NCI-H2196 (cell line): ENCODE measurements around the gene TYW5.
A peak's percentile ranks its signal among the peaks of the same experiment; 100 is the strongest.

Source experiments
- DNase-seq: peaks from one replicate; lab custom pipeline; 2025; ENCODE audit not compliant: unreplicated experiment; lab: John Stamatoyannopoulos, UW

TYW5 gene

GRCh38 chr2:199955339-199956061, at the start of gene TYW5, which contains the start of gene MAIP1:
TSS of gene TYW5 (minus strand) at chr2:199955491. CDS start at chr2:199955470, 21 bp downstream.
TSS of gene MAIP1 (plus strand) at chr2:199955582. CDS start at chr2:199955799, 217 bp downstream.
- DNase-seq, result peak; percentile 83

GRCh38 chr2:200003444-200003843, 48.2 kb upstream of the TYW5 start:
- no peak for DNase-seq

- no peak for DNase-seq
Observed at GRCh38 chr2:200000444-200001163, 45.3 kb upstream of the TYW5 start.

- DNase-seq, result no peak
Observed at GRCh38 chr2:199999166-199999565, 43.9 kb upstream of the TYW5 start.

GRCh38 chr2:199997296-199997695, 42.0 kb upstream of the TYW5 start:
- no peak for DNase-seq

- DNase-seq, result no peak
Observed at GRCh38 chr2:199994896-199995295, 39.6 kb upstream of the TYW5 start.

GRCh38 chr2:199994371-199994770, 39.1 kb upstream of the TYW5 start:
- no peak for DNase-seq

- no peak for DNase-seq
Observed at GRCh38 chr2:199992296-199992695, 37.0 kb upstream of the TYW5 start.

- DNase-seq, result no peak
Observed at GRCh38 chr2:199991691-199992090, 36.4 kb upstream of the TYW5 start.

GRCh38 chr2:199989822-199990221, 34.5 kb upstream of the TYW5 start:
- DNase-seq, result no peak

- no peak for DNase-seq
Observed at GRCh38 chr2:199988151-199988550, 32.9 kb upstream of the TYW5 start.

- no peak for DNase-seq
Observed at GRCh38 chr2:199987586-199987985, 32.3 kb upstream of the TYW5 start.

GRCh38 chr2:199985625-199986207, 30.4 kb upstream of the TYW5 start:
- DNase-seq, result peak; percentile 32

- DNase-seq, result no peak
Observed at GRCh38 chr2:199984755-199985154, 29.5 kb upstream of the TYW5 start.

GRCh38 chr2:199984159-199984558, 28.9 kb upstream of the TYW5 start:
- DNase-seq, result no peak

- DNase-seq, result no peak
Observed at GRCh38 chr2:199983534-199983933, 28.2 kb upstream of the TYW5 start.

GRCh38 chr2:199982126-199982843, 27.0 kb upstream of the TYW5 start:
- DNase-seq, result no peak

- peak; percentile 74 for DNase-seq
Observed at GRCh38 chr2:199979832-199980628, 24.7 kb upstream of the TYW5 start.

- no peak for DNase-seq
Observed at GRCh38 chr2:199979398-199979797, 24.1 kb upstream of the TYW5 start.

GRCh38 chr2:199977984-199978415, 22.7 kb upstream of the TYW5 start:
- DNase-seq, result no peak
